Fibroblast of the conjunctiva (primary cell): Measurements from ENCODE around the gene FAM89B.

Experiments used
- DNase-seq: peaks from one replicate; pipeline ENCODE4 v3.0.0-alpha.2; 2010; ENCODE audit warnings: low read depth

The FAM89B gene

GRCh38 chr11:65610404-65610803 is 38.1 kb downstream of the FAM89B start:
- no peak for DNase-seq

GRCh38 chr11:65611028-65611757 is 38.9 kb downstream of the FAM89B start:
- DNase-seq = no peak

- DNase-seq = no peak
Measured at GRCh38 chr11:65611758-65612603, 39.6 kb downstream of the FAM89B start.

- DNase-seq = no peak
Measured at GRCh38 chr11:65612691-65613090, 40.4 kb downstream of the FAM89B start.

GRCh38 chr11:65613091-65613928 is 41.0 kb downstream of the FAM89B start:
- no peak for DNase-seq

GRCh38 chr11:65615229-65615949 is 43.1 kb downstream of the FAM89B start, which contains the start of gene PCNX3:
Gene PCNX3 (plus strand): TSS chr11:65615776. CDS start chr11:65616312, 536 bp downstream.
- DNase-seq = peak; percentile 100

- DNase-seq = no peak
Measured at GRCh38 chr11:65615950-65616574, 43.7 kb downstream of the FAM89B start.

GRCh38 chr11:65616575-65617001 is 44.2 kb downstream of the FAM89B start:
- DNase-seq = no peak

- DNase-seq = no peak
Measured at GRCh38 chr11:65617136-65617850, 45.0 kb downstream of the FAM89B start.

- no peak for DNase-seq
Measured at GRCh38 chr11:65617990-65618751, 45.8 kb downstream of the FAM89B start.

GRCh38 chr11:65618763-65619162 is 46.4 kb downstream of the FAM89B start:
- DNase-seq = no peak

- no peak for DNase-seq
Measured at GRCh38 chr11:65619281-65619928, 47.1 kb downstream of the FAM89B start.

- no peak for DNase-seq
Measured at GRCh38 chr11:65620666-65621065, 48.3 kb downstream of the FAM89B start.

GRCh38 chr11:65621460-65621859 is 49.1 kb downstream of the FAM89B start:
- DNase-seq = no peak

GRCh38 chr11:65622011-65622410 is 49.7 kb downstream of the FAM89B start:
- no peak for DNase-seq

- no peak for DNase-seq
Measured at GRCh38 chr11:65623177-65623576, 50.8 kb downstream of the FAM89B start.
